A673 (cell line): ENCODE measurements around the gene CXXC1. TPM values are rescaled to one million over a fixed set of nuclear protein-coding genes. Genes with fewer than 3 reads are reported as not detected.

Experiments
- BruUV-seq: library from RNA; stranded (reverse); fragments of 400-500 nt; replicated peaks from 2 replicates; lab custom pipeline; 2021; lab: Mats Ljungman, UMichigan
- CTCF ChIA-PET: fragments of 300-600 bp; sonication (Branson Sonifier 250); formaldehyde crosslinking; loops from one replicate; lab custom pipeline; 2022; ENCODE audit warnings: antibody characterized with exemption; lab: Charles Lee
- POLR2A ChIA-PET: fragments of 300-600 bp; sonication (Branson Sonifier 250); formaldehyde crosslinking; loops from one replicate; lab custom pipeline; 2022; ENCODE audit warnings: antibody characterized with exemption; ENCODE audit not compliant: low non-redundant PET; lab: Charles Lee
- DNase-seq: peaks from one replicate; pipeline ENCODE4 v3.0.0-alpha.2; 2015; ENCODE audit warnings: low spot score
- H3K27ac ChIP-seq: fragments of 200-600 bp; sonication (generic); 2 replicates; pipeline ENCODE4 v1.5.1; 2016; ENCODE audit warnings: mixed run types, low read depth, mild to moderate bottlenecking, mixed read lengths, antibody characterized with exemption, low read length; ENCODE audit not compliant: poor library complexity, severe bottlenecking
- H3K27me3 ChIP-seq: fragments of 200-600 bp; sonication (generic); replicated peaks from 2 replicates; pipeline ENCODE4 v1.6.1; 2017; ENCODE audit warnings: mixed run types, low read depth, mild to moderate bottlenecking, mixed read lengths, antibody characterized with exemption, low read length; ENCODE audit not compliant: insufficient read depth, poor library complexity
- H3K36me3 ChIP-seq: fragments of 200-600 bp; sonication (generic); 2 replicates; pipeline ENCODE4 v1.6.1; 2016; ENCODE audit warnings: mixed run types, mild to moderate bottlenecking, mixed read lengths, antibody characterized with exemption, low read length; ENCODE audit not compliant: insufficient read depth, poor library complexity, severe bottlenecking
- H3K4me1 ChIP-seq: fragments of 200-600 bp; sonication (generic); 2 replicates; pipeline ENCODE4 v1.6.1; 2017; ENCODE audit warnings: mixed run types, mild to moderate bottlenecking, mixed read lengths, antibody characterized with exemption, low read length; ENCODE audit not compliant: insufficient read depth, poor library complexity, severe bottlenecking
- H3K4me3 ChIP-seq: fragments of 200-600 bp; sonication (generic); 2 replicates; pipeline ENCODE4 v1.5.1; 2016; ENCODE audit warnings: low read depth, mixed run types, mild to moderate bottlenecking, mixed read lengths, low read length; ENCODE audit not compliant: poor library complexity, severe bottlenecking
- H3K9me3 ChIP-seq: fragments of 200-600 bp; sonication (generic); 2 replicates; pipeline ENCODE4 v1.6.1; 2016; ENCODE audit warnings: mixed run types, low read depth, mild to moderate bottlenecking, mixed read lengths, antibody characterized with exemption, low read length; ENCODE audit not compliant: poor library complexity, severe bottlenecking
- EZH2 ChIP-seq: fragments of 200-600 bp; sonication (generic); IDR thresholded peaks from 2 replicates; pipeline ENCODE4 v1.6.1; 2017; ENCODE audit warnings: borderline replicate concordance, low read depth, mild to moderate bottlenecking, mixed read lengths, antibody characterized with exemption, low read length; ENCODE audit not compliant: poor library complexity, severe bottlenecking
- intact Hi-C: fragments of 100-400 bp; cut with micrococcal nuclease; formaldehyde crosslinking; loops from one replicate; pipeline ENCODE4 v1.10.0; 2022; ENCODE audit not compliant: unreplicated experiment
- total RNA-seq: library from RNA; stranded (reverse); gene quantifications from 2 replicates; pipeline ENCODE4 v1.2.3, GENCODE V29; 2021
- TF ChIP-seq, protein P1 (sequence below): fragments of 300-800, 200-600 bp; sonication (generic); conservative IDR thresholded peaks from 2 replicates; pipeline ENCODE4 v1.5.1; 2017; ENCODE audit warnings: low read depth, mild to moderate bottlenecking, antibody characterized with exemption, low read length, moderate library complexity, mixed read lengths

CXXC1 gene
- total RNA-seq, 1 experiment from 2014 or later, result 94.5 TPM

DNA sequence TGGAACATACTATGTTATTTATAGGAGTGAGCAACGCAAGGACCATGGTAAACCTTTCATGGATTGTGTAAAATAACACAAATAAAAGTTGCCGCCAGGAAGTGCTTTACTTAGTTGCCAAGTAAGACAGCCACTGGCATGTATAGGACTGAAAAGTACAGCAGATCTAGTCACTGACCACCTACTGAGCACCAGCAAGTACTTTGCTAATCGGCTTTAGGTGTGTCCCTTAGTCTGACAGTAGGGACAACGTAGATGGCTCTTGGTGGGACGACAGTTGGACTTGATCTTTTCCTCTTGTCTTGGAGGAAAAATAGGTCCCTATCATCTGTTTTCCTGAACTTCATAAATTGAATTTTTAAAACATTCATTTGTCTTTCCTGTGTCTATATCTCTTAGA, 13.6 kb upstream of the CXXC1 start:
- no peak for TF ChIP-seq EZH2
- TF ChIP-seq, protein P1, sequence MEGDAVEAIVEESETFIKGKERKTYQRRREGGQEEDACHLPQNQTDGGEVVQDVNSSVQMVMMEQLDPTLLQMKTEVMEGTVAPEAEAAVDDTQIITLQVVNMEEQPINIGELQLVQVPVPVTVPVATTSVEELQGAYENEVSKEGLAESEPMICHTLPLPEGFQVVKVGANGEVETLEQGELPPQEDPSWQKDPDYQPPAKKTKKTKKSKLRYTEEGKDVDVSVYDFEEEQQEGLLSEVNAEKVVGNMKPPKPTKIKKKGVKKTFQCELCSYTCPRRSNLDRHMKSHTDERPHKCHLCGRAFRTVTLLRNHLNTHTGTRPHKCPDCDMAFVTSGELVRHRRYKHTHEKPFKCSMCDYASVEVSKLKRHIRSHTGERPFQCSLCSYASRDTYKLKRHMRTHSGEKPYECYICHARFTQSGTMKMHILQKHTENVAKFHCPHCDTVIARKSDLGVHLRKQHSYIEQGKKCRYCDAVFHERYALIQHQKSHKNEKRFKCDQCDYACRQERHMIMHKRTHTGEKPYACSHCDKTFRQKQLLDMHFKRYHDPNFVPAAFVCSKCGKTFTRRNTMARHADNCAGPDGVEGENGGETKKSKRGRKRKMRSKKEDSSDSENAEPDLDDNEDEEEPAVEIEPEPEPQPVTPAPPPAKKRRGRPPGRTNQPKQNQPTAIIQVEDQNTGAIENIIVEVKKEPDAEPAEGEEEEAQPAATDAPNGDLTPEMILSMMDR, result no peak
- H3K4me1 ChIP-seq, result no peaks in the 10 kb centered on the region
- POLR2A ChIA-PET, result no interaction called here
- no peak overlapping the region for H3K27ac ChIP-seq
- H3K27me3 ChIP-seq, result peaks cover 37% of the 10 kb centered on the region
- no peak for DNase-seq
- no TSS peak for BruUV-seq
- no peak overlapping the region for H3K4me3 ChIP-seq
- H3K9me3 ChIP-seq, result no peaks in the 10 kb centered on the region
- CTCF ChIA-PET, result no interaction called here
- no peaks in the 10 kb centered on the region for H3K36me3 ChIP-seq
- intact Hi-C loops, result no loop called here

DNA sequence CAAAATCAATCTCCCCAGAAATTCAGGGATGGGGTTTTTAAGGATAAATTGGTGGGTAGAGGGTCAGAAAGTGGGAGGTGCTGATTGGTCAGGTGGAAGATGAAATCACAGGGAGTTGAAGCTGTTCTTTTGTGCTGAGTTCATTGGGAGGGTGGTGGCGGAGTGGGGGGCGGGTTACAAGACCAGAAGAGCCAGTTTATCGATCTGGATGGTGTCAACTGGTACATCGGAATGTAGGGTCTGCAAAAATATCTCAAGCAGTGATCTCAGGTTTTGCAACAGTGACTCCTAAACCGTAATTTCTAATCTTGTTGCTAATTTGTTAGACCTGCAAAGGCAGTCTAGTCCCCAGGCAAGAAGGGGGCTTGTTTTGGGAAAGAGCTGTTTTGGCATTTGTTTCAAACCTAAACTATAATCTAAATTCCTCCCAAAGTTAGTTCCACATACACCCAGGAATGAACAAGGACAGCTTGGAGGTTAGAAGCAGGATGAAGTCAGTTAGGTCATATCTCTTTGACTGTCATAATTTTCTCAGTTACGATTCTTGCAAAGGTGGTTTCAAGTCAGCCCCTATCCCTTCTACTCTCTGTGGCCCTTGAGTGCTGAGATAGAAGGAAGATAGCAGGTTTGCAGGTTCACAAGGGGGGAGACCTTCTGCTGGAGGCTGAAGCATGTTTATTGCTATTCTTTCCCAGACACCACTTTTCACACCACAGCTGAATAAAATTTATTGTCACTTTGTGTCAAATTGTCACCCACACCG, 12.3 kb upstream of the CXXC1 start:
- DNase-seq, result no peak
- H3K36me3 ChIP-seq, result no peaks in the 10 kb centered on the region
- H3K27ac ChIP-seq, result no peak overlapping the region
- BruUV-seq, result no TSS peak
- H3K4me3 ChIP-seq, result no peak overlapping the region
- H3K4me1 ChIP-seq, result no peaks in the 10 kb centered on the region
- TF ChIP-seq, protein P1, result no peak
- TF ChIP-seq EZH2, result no peak
- no peaks in the 10 kb centered on the region for H3K9me3 ChIP-seq
- ChIA-PET CTCF (no interaction called here), POLR2A (no interaction called here)
- intact Hi-C loops, result no loop called here
- peaks cover 29% of the 10 kb centered on the region for H3K27me3 ChIP-seq

DNA sequence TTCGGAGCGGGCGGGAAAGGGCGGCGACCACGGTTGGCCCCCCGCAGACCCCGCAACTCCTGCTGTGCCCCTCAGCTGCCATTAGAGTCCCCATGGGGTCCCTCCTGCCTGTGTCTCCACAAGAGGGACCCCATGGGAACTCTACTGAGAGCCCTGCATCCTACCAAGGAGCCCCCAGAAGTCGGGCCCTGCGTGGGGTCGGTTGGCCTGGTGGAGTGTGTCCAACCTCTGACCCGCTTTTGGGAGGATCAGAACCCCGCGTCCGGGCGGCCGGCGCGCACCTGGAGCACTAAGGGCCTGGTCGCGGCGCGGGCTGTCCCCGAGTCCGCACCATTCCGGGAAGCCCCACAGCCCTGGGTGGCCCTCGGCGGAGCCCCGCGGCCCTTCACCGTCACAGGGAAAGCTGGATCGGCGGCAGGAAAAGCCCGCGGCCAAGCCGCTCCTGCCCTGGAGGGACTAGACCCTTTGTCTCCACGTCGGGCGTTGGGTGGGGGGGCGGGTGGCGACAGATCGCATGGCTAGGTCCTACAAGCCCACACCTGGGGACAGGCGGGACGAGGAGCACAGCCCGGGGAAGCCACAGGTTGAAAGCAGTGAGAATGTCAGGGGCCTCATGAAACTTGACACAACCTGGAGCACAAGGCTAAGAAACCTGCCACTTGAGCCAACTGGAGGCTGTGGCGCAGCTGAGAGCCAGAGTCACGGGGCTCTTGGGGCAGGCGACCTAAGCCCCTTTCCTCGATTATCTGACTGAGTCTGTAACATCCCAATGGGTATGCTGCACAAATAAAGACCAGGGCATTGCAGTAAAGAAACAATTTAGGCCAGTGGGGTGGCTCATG, 11.2 kb upstream of the CXXC1 start:
- no peak for DNase-seq
- peaks cover 29% of the 10 kb centered on the region for H3K27me3 ChIP-seq
- no peaks in the 10 kb centered on the region for H3K9me3 ChIP-seq
- H3K4me1 ChIP-seq, result no peaks in the 10 kb centered on the region
- H3K36me3 ChIP-seq, result no peaks in the 10 kb centered on the region
- intact Hi-C loops, result no loop called here
- no TSS peak for BruUV-seq
- ChIA-PET CTCF (no interaction called here), POLR2A (no interaction called here)
- no peak for TF ChIP-seq EZH2
- TF ChIP-seq, protein P1, result no peak
- H3K27ac ChIP-seq, result no peak overlapping the region
- peak overlapping the region; percentile 33 for H3K4me3 ChIP-seq
